GM19239 (cell line): ENCODE results near the gene CELF4.
"Not testable (repeated sequence)": the region's sequence is repeated elsewhere in the genome, so short reads cannot be mapped to it uniquely, and the experiment has no call there.

Source experiments
- DNase-seq: peaks from one replicate; pipeline ENCODE4 v3.0.0; 2011; ENCODE audit warnings: low spot score; ENCODE audit not compliant: insufficient read length
- FAIRE-seq: peaks from 2 replicates; lab custom pipeline; 2011; peaks lifted over from hg19 to GRCh38; lab: Jason Lieb, UNC

The CELF4 gene

GRCh38 chr18:37481072-37481471 lies 84.5 kb downstream of the CELF4 start:
- FAIRE-seq (no peak), DNase-seq (no peak)

- FAIRE-seq (no peak), DNase-seq (no peak)
Measured at GRCh38 chr18:37476611-37477295, 88.8 kb downstream of the CELF4 start.

- DNase-seq (peak; percentile 23), FAIRE-seq (no peak)
Measured at GRCh38 chr18:37476182-37476581, 89.4 kb downstream of the CELF4 start.

GRCh38 chr18:37473195-37473840 lies 92.3 kb downstream of the CELF4 start:
- FAIRE-seq (no peak), DNase-seq (no peak)

GRCh38 chr18:37471637-37472036 lies 94.0 kb downstream of the CELF4 start:
- DNase-seq (no peak), FAIRE-seq (no peak)

GRCh38 chr18:37470986-37471385 lies 94.6 kb downstream of the CELF4 start:
- DNase-seq (no peak), FAIRE-seq (no peak)

- FAIRE-seq (no peak), DNase-seq (no peak)
Measured at GRCh38 chr18:37467002-37467662, 98.5 kb downstream of the CELF4 start.

- FAIRE-seq = no peak
- DNase-seq = no peak
Measured at GRCh38 chr18:37465958-37466357, 99.6 kb downstream of the CELF4 start.

- DNase-seq = no peak
- FAIRE-seq = no peak
Measured at GRCh38 chr18:37464257-37464656, 101.3 kb downstream of the CELF4 start.

- DNase-seq, FAIRE-seq: not testable (repeated sequence)
Measured at GRCh38 chr18:37461329-37461728, 104.3 kb downstream of the CELF4 start.

GRCh38 chr18:37460604-37461003 lies 105.0 kb downstream of the CELF4 start:
- DNase-seq = no peak
- no peak for FAIRE-seq

GRCh38 chr18:37458697-37459096 lies 106.9 kb downstream of the CELF4 start:
- DNase-seq (no peak), FAIRE-seq (no peak)

GRCh38 chr18:37457753-37458152 lies 107.8 kb downstream of the CELF4 start:
- DNase-seq (no peak), FAIRE-seq (no peak)

- DNase-seq (no peak), FAIRE-seq (no peak)
Measured at GRCh38 chr18:37457341-37457740, 108.3 kb downstream of the CELF4 start.

- DNase-seq (no peak), FAIRE-seq (no peak)
Measured at GRCh38 chr18:37456873-37457272, 108.7 kb downstream of the CELF4 start.

GRCh38 chr18:37456395-37456794 lies 109.2 kb downstream of the CELF4 start:
- FAIRE-seq = no peak

GRCh38 chr18:37453752-37454151 lies 111.8 kb downstream of the CELF4 start:
- FAIRE-seq (no peak), DNase-seq (no peak)

More at GRCh38 chr18:37456395-37456794, 109.2 kb downstream of the CELF4 start:
- DNase-seq = no peak

GRCh38 chr18:37452682-37453385 lies 112.8 kb downstream of the CELF4 start:
- DNase-seq (no peak), FAIRE-seq (no peak)

GRCh38 chr18:37452015-37452414 lies 113.6 kb downstream of the CELF4 start:
- FAIRE-seq = no peak
- DNase-seq = no peak

- FAIRE-seq (no peak), DNase-seq (no peak)
Measured at GRCh38 chr18:37451239-37451825, 114.3 kb downstream of the CELF4 start.
